ENCODE data around the gene PTGES2. TPM values are rescaled to one million over a fixed set of nuclear protein-coding genes. Genes with fewer than 3 reads are reported as not detected.

The PTGES2 gene
- total and polyA plus RNA-seq, 9 of the 15 experiments (the other 6 are each of a cell fraction or from before 2014, with no cell fraction given), result 2.4 to 196 (median 90.1) TPM

DNA sequence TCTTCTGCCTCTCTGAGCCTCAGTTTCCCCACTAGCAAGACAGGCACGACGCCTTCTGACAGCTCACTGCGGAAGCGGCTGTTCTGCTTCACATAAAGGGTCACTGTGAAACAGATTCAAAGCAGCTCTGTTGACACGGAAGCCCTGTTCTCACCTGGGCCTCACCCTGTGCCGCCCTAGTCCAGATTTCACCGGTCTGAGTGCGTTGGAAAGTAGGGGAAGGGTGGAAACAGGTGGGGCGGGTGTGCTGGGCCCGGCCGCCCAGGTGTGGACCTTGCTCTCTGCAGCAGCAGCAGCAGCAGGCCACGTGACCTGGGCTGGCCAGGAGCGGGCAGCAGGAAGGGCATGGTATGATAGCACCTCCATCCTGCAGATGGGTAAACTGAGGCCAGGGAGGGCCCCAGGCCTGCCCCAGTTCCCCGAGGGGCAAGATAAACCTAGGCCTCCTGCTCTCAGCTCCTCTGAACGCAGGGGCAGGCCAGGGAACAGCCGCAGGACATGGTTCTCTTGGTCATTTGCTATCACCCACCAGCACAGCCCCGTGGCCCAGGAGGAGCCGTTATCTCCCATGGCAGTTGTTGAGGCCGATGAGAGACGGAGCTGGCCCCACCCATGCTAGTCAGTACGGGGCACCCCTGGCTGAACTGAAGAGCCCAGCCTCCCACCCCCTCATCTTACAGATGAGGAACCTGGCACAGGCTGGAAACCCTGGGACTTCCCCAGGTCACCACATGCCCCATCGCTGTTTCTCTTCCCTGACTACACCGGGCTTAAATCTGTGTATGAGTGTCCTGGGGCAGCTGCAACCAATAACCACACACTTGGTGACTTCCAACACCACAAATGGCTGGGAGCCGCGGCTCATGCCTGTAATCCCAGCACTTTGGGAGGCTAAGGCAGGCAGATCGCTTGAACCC lies 12.1 kb downstream of the PTGES2 start (continued):
- TF ChIP-seq, protein P1, sequence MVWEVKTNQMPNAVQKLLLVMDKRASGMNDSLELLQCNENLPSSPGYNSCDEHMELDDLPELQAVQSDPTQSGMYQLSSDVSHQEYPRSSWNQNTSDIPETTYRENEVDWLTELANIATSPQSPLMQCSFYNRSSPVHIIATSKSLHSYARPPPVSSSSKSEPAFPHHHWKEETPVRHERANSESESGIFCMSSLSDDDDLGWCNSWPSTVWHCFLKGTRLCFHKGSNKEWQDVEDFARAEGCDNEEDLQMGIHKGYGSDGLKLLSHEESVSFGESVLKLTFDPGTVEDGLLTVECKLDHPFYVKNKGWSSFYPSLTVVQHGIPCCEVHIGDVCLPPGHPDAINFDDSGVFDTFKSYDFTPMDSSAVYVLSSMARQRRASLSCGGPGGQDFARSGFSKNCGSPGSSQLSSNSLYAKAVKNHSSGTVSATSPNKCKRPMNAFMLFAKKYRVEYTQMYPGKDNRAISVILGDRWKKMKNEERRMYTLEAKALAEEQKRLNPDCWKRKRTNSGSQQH (CRISPR knock-in tag; IDR thresholded peaks at IDR 0.05), result no peak
- TF ChIP-seq EGR1 (conservative IDR thresholded peaks at IDR 0.05), result peak; percentile 67
- 0 out of 2 replicates have a peak, but pooled peaks have one; percentile 29 for TF ChIP-seq ZNF24 (IDR thresholded peaks at IDR 0.05)
- TF ChIP-seq, protein P2, sequence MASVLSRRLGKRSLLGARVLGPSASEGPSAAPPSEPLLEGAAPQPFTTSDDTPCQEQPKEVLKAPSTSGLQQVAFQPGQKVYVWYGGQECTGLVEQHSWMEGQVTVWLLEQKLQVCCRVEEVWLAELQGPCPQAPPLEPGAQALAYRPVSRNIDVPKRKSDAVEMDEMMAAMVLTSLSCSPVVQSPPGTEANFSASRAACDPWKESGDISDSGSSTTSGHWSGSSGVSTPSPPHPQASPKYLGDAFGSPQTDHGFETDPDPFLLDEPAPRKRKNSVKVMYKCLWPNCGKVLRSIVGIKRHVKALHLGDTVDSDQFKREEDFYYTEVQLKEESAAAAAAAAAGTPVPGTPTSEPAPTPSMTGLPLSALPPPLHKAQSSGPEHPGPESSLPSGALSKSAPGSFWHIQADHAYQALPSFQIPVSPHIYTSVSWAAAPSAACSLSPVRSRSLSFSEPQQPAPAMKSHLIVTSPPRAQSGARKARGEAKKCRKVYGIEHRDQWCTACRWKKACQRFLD (CRISPR knock-in tag; IDR thresholded peaks at IDR 0.05), result peak; percentile 89; the same call in 1 of the 2 replicates
- 0 out of 2 replicates have a peak, but pooled peaks have one; percentile 13 for TF ChIP-seq HCFC1 (IDR thresholded peaks at IDR 0.05; ENCODE audit: low read depth, low read length)
- no peak for TF ChIP-seq XRCC3 (IDR thresholded peaks at IDR 0.05)
- TF ChIP-seq NCOA1 (IDR thresholded peaks at IDR 0.05; ENCODE audit: low read depth), result peak; percentile 62; the same call in 1 of the 2 replicates
- TF ChIP-seq, protein P3, sequence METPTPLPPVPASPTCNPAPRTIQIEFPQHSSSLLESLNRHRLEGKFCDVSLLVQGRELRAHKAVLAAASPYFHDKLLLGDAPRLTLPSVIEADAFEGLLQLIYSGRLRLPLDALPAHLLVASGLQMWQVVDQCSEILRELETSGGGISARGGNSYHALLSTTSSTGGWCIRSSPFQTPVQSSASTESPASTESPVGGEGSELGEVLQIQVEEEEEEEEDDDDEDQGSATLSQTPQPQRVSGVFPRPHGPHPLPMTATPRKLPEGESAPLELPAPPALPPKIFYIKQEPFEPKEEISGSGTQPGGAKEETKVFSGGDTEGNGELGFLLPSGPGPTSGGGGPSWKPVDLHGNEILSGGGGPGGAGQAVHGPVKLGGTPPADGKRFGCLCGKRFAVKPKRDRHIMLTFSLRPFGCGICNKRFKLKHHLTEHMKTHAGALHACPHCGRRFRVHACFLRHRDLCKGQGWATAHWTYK (CRISPR knock-in tag; IDR thresholded peaks at IDR 0.05), result peak; percentile 65; the same call in 1 of the 2 replicates
- peak; percentile 49; the same call in 1 of the 2 replicates for TF ChIP-seq POLR2G (IDR thresholded peaks at IDR 0.05; ENCODE audit: low read depth, low read length)
- TF ChIP-seq, protein P4, sequence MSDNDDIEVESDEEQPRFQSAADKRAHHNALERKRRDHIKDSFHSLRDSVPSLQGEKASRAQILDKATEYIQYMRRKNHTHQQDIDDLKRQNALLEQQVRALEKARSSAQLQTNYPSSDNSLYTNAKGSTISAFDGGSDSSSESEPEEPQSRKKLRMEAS (CRISPR knock-in tag; IDR thresholded peaks at IDR 0.05), result peak; percentile 77; the same call in 1 of the 2 replicates
- TF ChIP-seq, protein P5, sequence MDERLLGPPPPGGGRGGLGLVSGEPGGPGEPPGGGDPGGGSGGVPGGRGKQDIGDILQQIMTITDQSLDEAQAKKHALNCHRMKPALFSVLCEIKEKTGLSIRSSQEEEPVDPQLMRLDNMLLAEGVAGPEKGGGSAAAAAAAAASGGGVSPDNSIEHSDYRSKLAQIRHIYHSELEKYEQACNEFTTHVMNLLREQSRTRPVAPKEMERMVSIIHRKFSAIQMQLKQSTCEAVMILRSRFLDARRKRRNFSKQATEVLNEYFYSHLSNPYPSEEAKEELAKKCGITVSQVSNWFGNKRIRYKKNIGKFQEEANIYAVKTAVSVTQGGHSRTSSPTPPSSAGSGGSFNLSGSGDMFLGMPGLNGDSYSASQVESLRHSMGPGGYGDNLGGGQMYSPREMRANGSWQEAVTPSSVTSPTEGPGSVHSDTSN (CRISPR knock-in tag; IDR thresholded peaks at IDR 0.05; ENCODE audit: low read depth), result no peak
- TF ChIP-seq, protein P5 (tag; conservative IDR thresholded peaks at IDR 0.05; ENCODE audit: low read depth), result peak; percentile 78
- no peak for TF ChIP-seq PYGO2 (tag; IDR thresholded peaks at IDR 0.05)
- TF ChIP-seq SREBF2 (CRISPR knock-in tag; IDR thresholded peaks at IDR 0.05), result no peak
- peak; percentile 33 for TF ChIP-seq PHF20 (IDR thresholded peaks at IDR 0.05; ENCODE audit: partially characterized antibody)
